ENCODE data around the gene GLCE.

Gene GLCE

GRCh38 chr15:69265347-69265955 lies 105.0 kb downstream of the GLCE start:
- no peak overlapping the region for H3K4me2 ChIP-seq (ENCODE audit: low read length)
- no peaks in the 10 kb centered on the region for H3K79me1 ChIP-seq (ENCODE audit: low read length)
- H4K91ac ChIP-seq (ENCODE audit: low read depth, low read length) = no peak overlapping the region
- H3K4me1 ChIP-seq (ENCODE audit: control insufficient read depth in 1 of 2, insufficient read depth in 2 of 2, low read length in 2 of 2) = no peaks in the 10 kb centered on the region
- WGBS (ENCODE audit: extremely low coverage, insufficient coverage, insufficient read length) = no CpG with 5 or more reads among the region's 5 CpGs
- H4K8ac ChIP-seq (ENCODE audit: low read depth, low read length) = no peak overlapping the region
- H3K36me3 ChIP-seq (ENCODE audit: control insufficient read depth in 1 of 2, insufficient read depth in 2 of 2, low read length in 2 of 2) = peaks cover 0 to 3% of the 10 kb centered on the region in 2 experiments
- no peak overlapping the region for H3K9ac ChIP-seq (ENCODE audit: low read length)
- no peak overlapping the region for H2AFZ ChIP-seq (ENCODE audit: insufficient read depth, low read length, poor library complexity)
- no peak overlapping the region for H3K18ac ChIP-seq (ENCODE audit: low read length)
- no peak overlapping the region for H2AK5ac ChIP-seq (ENCODE audit: low read length)
- H3K27ac ChIP-seq (ENCODE audit: low read depth, low read length) = no peak overlapping the region
- peak in 1 of 2 donors; percentile 48 for DNase-seq
- H3K9me3 ChIP-seq (ENCODE audit: insufficient read depth, low read depth, low read length) = no peaks in the 10 kb centered on the region
- H3K14ac ChIP-seq (ENCODE audit: low read length) = no peak overlapping the region
- no peak overlapping the region for H4K12ac ChIP-seq (ENCODE audit: low read depth, low read length)
- no peaks in the 10 kb centered on the region for H3K27me3 ChIP-seq (ENCODE audit: insufficient read depth, low read length)
- no peak overlapping the region for H2BK120ac ChIP-seq (ENCODE audit: insufficient read depth, low read length, poor library complexity)
- H3K4ac ChIP-seq (ENCODE audit: low read depth, low read length) = no peak overlapping the region
- no peak overlapping the region for H3K23ac ChIP-seq (ENCODE audit: low read length)
- no peak overlapping the region for H3K4me3 ChIP-seq (ENCODE audit: low read depth, low read length)
- no peak overlapping the region for H2BK12ac ChIP-seq (ENCODE audit: low read length)
- H2BK5ac ChIP-seq (ENCODE audit: low read depth, low read length, poor library complexity) = no peak overlapping the region
- no peaks in the 10 kb centered on the region for H3K79me2 ChIP-seq (ENCODE audit: control insufficient read depth, insufficient read depth, low read length, poor library complexity)

- no peak overlapping the region for H3K9ac ChIP-seq (ENCODE audit: low read length)
- no peak for DNase-seq
- H3K23ac ChIP-seq (ENCODE audit: low read length) = no peak overlapping the region
- H3K4me3 ChIP-seq (ENCODE audit: low read depth, low read length) = no peak overlapping the region
- H3K79me2 ChIP-seq (ENCODE audit: control insufficient read depth, insufficient read depth, low read length, poor library complexity) = no peaks in the 10 kb centered on the region
- no peak overlapping the region for H4K12ac ChIP-seq (ENCODE audit: low read depth, low read length)
- H2BK120ac ChIP-seq (ENCODE audit: insufficient read depth, low read length, poor library complexity) = no peak overlapping the region
- no peaks in the 10 kb centered on the region for H3K9me3 ChIP-seq (ENCODE audit: insufficient read depth, low read depth, low read length)
- H3K4me1 ChIP-seq (ENCODE audit: control insufficient read depth in 1 of 2, insufficient read depth in 2 of 2, low read length in 2 of 2) = no peaks in the 10 kb centered on the region
- no peak overlapping the region for H3K14ac ChIP-seq (ENCODE audit: low read length)
- H3K27ac ChIP-seq (ENCODE audit: low read depth, low read length) = no peak overlapping the region
- H3K27me3 ChIP-seq (ENCODE audit: insufficient read depth, low read length) = no peaks in the 10 kb centered on the region
- H3K4ac ChIP-seq (ENCODE audit: low read depth, low read length) = no peak overlapping the region
- no peak overlapping the region for H2BK5ac ChIP-seq (ENCODE audit: low read depth, low read length, poor library complexity)
- H3K36me3 ChIP-seq (ENCODE audit: control insufficient read depth in 1 of 2, insufficient read depth in 2 of 2, low read length in 2 of 2) = peaks cover 0 to 3% of the 10 kb centered on the region in 2 experiments
- no peak overlapping the region for H2AFZ ChIP-seq (ENCODE audit: insufficient read depth, low read length, poor library complexity)
- no peak overlapping the region for H2AK5ac ChIP-seq (ENCODE audit: low read length)
- no peak overlapping the region for H4K8ac ChIP-seq (ENCODE audit: low read depth, low read length)
- no peak overlapping the region for H3K18ac ChIP-seq (ENCODE audit: low read length)
- H4K91ac ChIP-seq (ENCODE audit: low read depth, low read length) = no peak overlapping the region
- no peak overlapping the region for H3K4me2 ChIP-seq (ENCODE audit: low read length)
- no peak overlapping the region for H2BK12ac ChIP-seq (ENCODE audit: low read length)
- H3K79me1 ChIP-seq (ENCODE audit: low read length) = no peaks in the 10 kb centered on the region
Measured at GRCh38 chr15:69271217-69271616, 110.8 kb downstream of the GLCE start.

GRCh38 chr15:69272139-69272538 lies 111.7 kb downstream of the GLCE start:
- no CpG with 5 or more reads among the region's 3 CpGs for WGBS (ENCODE audit: extremely low coverage, insufficient coverage, insufficient read length)

GRCh38 chr15:69272891-69273290 lies 112.5 kb downstream of the GLCE start:
- Histone ChIP-seq H3K14ac (ENCODE audit: low read length) (no peak overlapping the region), H4K12ac (ENCODE audit: low read depth, low read length) (no peak overlapping the region), H3K4me2 (ENCODE audit: low read length) (no peak overlapping the region), H3K4me3 (ENCODE audit: low read depth, low read length) (no peak overlapping the region), H3K79me1 (ENCODE audit: low read length) (no peaks in the 10 kb centered on the region), H3K27me3 (ENCODE audit: insufficient read depth, low read length) (no peaks in the 10 kb centered on the region), H3K79me2 (ENCODE audit: control insufficient read depth, insufficient read depth, low read length, poor library complexity) (no peaks in the 10 kb centered on the region), H3K4ac (ENCODE audit: low read depth, low read length) (no peak overlapping the region), H2BK120ac (ENCODE audit: insufficient read depth, low read length, poor library complexity) (no peak overlapping the region), H2AFZ (ENCODE audit: insufficient read depth, low read length, poor library complexity) (no peak overlapping the region), H3K23ac (ENCODE audit: low read length) (no peak overlapping the region), H2AK5ac (ENCODE audit: low read length) (no peak overlapping the region), H3K9me3 (ENCODE audit: insufficient read depth, low read depth, low read length) (no peaks in the 10 kb centered on the region), H3K4me1 (ENCODE audit: control insufficient read depth in 1 of 2, insufficient read depth in 2 of 2, low read length in 2 of 2) (no peaks in the 10 kb centered on the region), H3K9ac (ENCODE audit: low read length) (no peak overlapping the region), H2BK12ac (ENCODE audit: low read length) (no peak overlapping the region), H3K18ac (ENCODE audit: low read length) (no peak overlapping the region), H3K36me3 (ENCODE audit: control insufficient read depth in 1 of 2, insufficient read depth in 2 of 2, low read length in 2 of 2) (peaks cover 0 to 3% of the 10 kb centered on the region in 2 experiments), H4K8ac (ENCODE audit: low read depth, low read length) (no peak overlapping the region), H3K27ac (ENCODE audit: low read depth, low read length) (no peak overlapping the region), H2BK5ac (ENCODE audit: low read depth, low read length, poor library complexity) (no peak overlapping the region), H4K91ac (ENCODE audit: low read depth, low read length) (no peak overlapping the region)
- no peak for DNase-seq
- no CpG with 5 or more reads among the region's 6 CpGs for whole genome bisulfite sequencing (ENCODE audit: extremely low coverage, insufficient coverage, insufficient read length)

More at GRCh38 chr15:69272139-69272538, 111.7 kb downstream of the GLCE start:
- no peaks in the 10 kb centered on the region for H3K27me3 ChIP-seq (ENCODE audit: insufficient read depth, low read length)
- no peak overlapping the region for H3K9ac ChIP-seq (ENCODE audit: low read length)
- H3K79me1 ChIP-seq (ENCODE audit: low read length) = no peaks in the 10 kb centered on the region
- no peak overlapping the region for H3K23ac ChIP-seq (ENCODE audit: low read length)
- H2AFZ ChIP-seq (ENCODE audit: insufficient read depth, low read length, poor library complexity) = no peak overlapping the region
- H4K8ac ChIP-seq (ENCODE audit: low read depth, low read length) = no peak overlapping the region
- H3K27ac ChIP-seq (ENCODE audit: low read depth, low read length) = no peak overlapping the region
- H3K79me2 ChIP-seq (ENCODE audit: control insufficient read depth, insufficient read depth, low read length, poor library complexity) = no peaks in the 10 kb centered on the region
- no peak overlapping the region for H4K91ac ChIP-seq (ENCODE audit: low read depth, low read length)
- H3K9me3 ChIP-seq (ENCODE audit: insufficient read depth, low read depth, low read length) = no peaks in the 10 kb centered on the region
- no peak overlapping the region for H2BK120ac ChIP-seq (ENCODE audit: insufficient read depth, low read length, poor library complexity)
- H2BK5ac ChIP-seq (ENCODE audit: low read depth, low read length, poor library complexity) = no peak overlapping the region
- H3K4me3 ChIP-seq (ENCODE audit: low read depth, low read length) = no peak overlapping the region
- H3K18ac ChIP-seq (ENCODE audit: low read length) = no peak overlapping the region
- H3K4ac ChIP-seq (ENCODE audit: low read depth, low read length) = no peak overlapping the region
- no peak overlapping the region for H3K14ac ChIP-seq (ENCODE audit: low read length)
- no peak overlapping the region for H4K12ac ChIP-seq (ENCODE audit: low read depth, low read length)
- H3K4me1 ChIP-seq (ENCODE audit: control insufficient read depth in 1 of 2, insufficient read depth in 2 of 2, low read length in 2 of 2) = no peaks in the 10 kb centered on the region
- no peak overlapping the region for H3K4me2 ChIP-seq (ENCODE audit: low read length)
- no peak overlapping the region for H2BK12ac ChIP-seq (ENCODE audit: low read length)
- no peak overlapping the region for H2AK5ac ChIP-seq (ENCODE audit: low read length)
- DNase-seq = no peak
- peaks cover 0 to 3% of the 10 kb centered on the region in 2 experiments for H3K36me3 ChIP-seq (ENCODE audit: control insufficient read depth in 1 of 2, insufficient read depth in 2 of 2, low read length in 2 of 2)
